Measurements from ENCODE around the gene NFIA.

Gene NFIA

GRCh38 chr1:61132645-61133334 is 50.4 kb downstream of the NFIA start:
- no peak for DNase-seq

GRCh38 chr1:61133335-61134019 is 51.1 kb downstream of the NFIA start:
- no peak for DNase-seq

- no peak for DNase-seq
These were observed 52.9 kb downstream of the NFIA start for GRCh38 chr1:61135291-61135690.

- DNase-seq: no peak
These were observed 55.9 kb downstream of the NFIA start for GRCh38 chr1:61138305-61138704.

- no peak for DNase-seq
These were observed 56.8 kb downstream of the NFIA start for GRCh38 chr1:61138921-61139774.

- no peak for DNase-seq
These were observed 57.6 kb downstream of the NFIA start for GRCh38 chr1:61139775-61140549.

GRCh38 chr1:61140778-61141177 is 58.4 kb downstream of the NFIA start:
- no peak for DNase-seq

- no peak for DNase-seq
These were observed 59.1 kb downstream of the NFIA start for GRCh38 chr1:61141288-61142042.

- DNase-seq: no peak
These were observed 59.7 kb downstream of the NFIA start for GRCh38 chr1:61142043-61142440.

- DNase-seq: no peak
These were observed 60.6 kb downstream of the NFIA start for GRCh38 chr1:61142726-61143500.

GRCh38 chr1:61143821-61144424 is 61.6 kb downstream of the NFIA start:
- no peak for DNase-seq

GRCh38 chr1:61149010-61149860 is 66.9 kb downstream of the NFIA start:
- DNase-seq: no peak

GRCh38 chr1:61151565-61151964 is 69.2 kb downstream of the NFIA start:
- DNase-seq: no peak

- DNase-seq: no peak
These were observed 69.7 kb downstream of the NFIA start for GRCh38 chr1:61152066-61152465.

GRCh38 chr1:61152469-61153105 is 70.2 kb downstream of the NFIA start:
- no peak for DNase-seq

GRCh38 chr1:61156576-61157467 is 74.5 kb downstream of the NFIA start:
- no peak for DNase-seq

- DNase-seq: no peak
These were observed 75.2 kb downstream of the NFIA start for GRCh38 chr1:61157468-61157987.

GRCh38 chr1:61158591-61158990 is 76.2 kb downstream of the NFIA start:
- no peak for DNase-seq
